CD14-positive monocyte (primary cell): ENCODE results near the gene SCAMP3. TPM values are rescaled to one million over a fixed set of nuclear protein-coding genes. Genes with fewer than 3 reads are reported as not detected.
A peak's percentile ranks its signal among the peaks of the same experiment; 100 is the strongest.

Source experiments
- DNase-seq, 3 donors: peaks; one replicate each; pipeline ENCODE4 v3.0.0-alpha.2; 2011 to 2022
- H2AFZ ChIP-seq: 2 replicates; pipeline ENCODE4 v1.6.0; 2012; ENCODE audit warnings: mild to moderate bottlenecking, low read depth, low read length, inconsistent platforms; ENCODE audit not compliant: insufficient read depth, poor library complexity, severe bottlenecking
- H3K27ac ChIP-seq, 2 donors: 1 replicate in 1 of 2; 2 replicates in 1 of 2; pipeline ENCODE4 v1.5.1; 2012 to 2013; ENCODE audit warnings: low read length in 2 of 2, control low read depth in 1 of 2, inconsistent platforms in 1 of 2, low read depth in 1 of 2, mild to moderate bottlenecking in 1 of 2
- H3K27me3 ChIP-seq, 2 donors: one replicate each; pipeline versions ENCODE4 v1.6.0 to v1.6.1; 2011 to 2013; ENCODE audit warnings: low read length in 2 of 2; ENCODE audit not compliant: control insufficient read depth in 2 of 2, insufficient read depth in 2 of 2
- H3K36me3 ChIP-seq, 2 donors: replicated peaks in 1 of 2; 1 replicate in 1 of 2; 2 replicates in 1 of 2; pipeline versions ENCODE4 v1.5.1 to v1.6.1; 2012 to 2013; ENCODE audit warnings: low read length in 2 of 2, control low read depth in 1 of 2, inconsistent platforms in 1 of 2, mild to moderate bottlenecking in 1 of 2; ENCODE audit not compliant: insufficient read depth in 2 of 2, control insufficient read depth in 1 of 2
- H3K4me1 ChIP-seq, 2 donors: 1 replicate in 1 of 2; 2 replicates in 1 of 2; pipeline versions ENCODE4 v1.5.1 to v1.6.1; 2012 to 2013; ENCODE audit warnings: low read length in 2 of 2, control low read depth in 1 of 2, inconsistent platforms in 1 of 2, mild to moderate bottlenecking in 1 of 2, moderate library complexity in 1 of 2; ENCODE audit not compliant: insufficient read depth in 2 of 2, control insufficient read depth in 1 of 2
- H3K4me2 ChIP-seq: replicated peaks from 2 replicates; pipeline ENCODE3; 2012; ENCODE audit warnings: low read length, moderate library complexity, mild to moderate bottlenecking; ENCODE audit not compliant: poor library complexity, severe bottlenecking; ENCODE audit errors: extremely low read depth
- H3K4me3 ChIP-seq, 3 experiments: fragments of 200-600 bp in 1 of 3; sonication (generic) in 1 of 3; replicated peaks in 1 of 3; 1 replicate in 2 of 3; 2 replicates in 1 of 3; pipeline ENCODE4 v1.5.1; 2011 to 2013; ENCODE audit warnings: low read length in 3 of 3, mild to moderate bottlenecking in 3 of 3, control low read depth in 2 of 3, low read depth in 2 of 3, inconsistent platforms in 1 of 3, moderate library complexity in 1 of 3
- H3K79me2 ChIP-seq: 2 replicates; pipeline ENCODE4 v1.6.0; 2012; ENCODE audit warnings: mild to moderate bottlenecking, control low read depth, inconsistent platforms, low read length, moderate library complexity; ENCODE audit not compliant: insufficient read depth
- H3K9ac ChIP-seq: 2 replicates; pipeline ENCODE4 v1.6.0; 2017; ENCODE audit warnings: low read length, mild to moderate bottlenecking; ENCODE audit not compliant: insufficient read depth, poor library complexity, severe bottlenecking
- H3K9me3 ChIP-seq, 2 donors: replicated peaks in 1 of 2; 1 replicate in 1 of 2; 2 replicates in 1 of 2; pipeline versions ENCODE4 v1.5.1 to v1.6.1; 2012 to 2013; ENCODE audit warnings: low read length in 2 of 2, control low read depth in 1 of 2; ENCODE audit not compliant: control insufficient read depth in 1 of 2, insufficient read depth in 1 of 2
- H4K20me1 ChIP-seq: 2 replicates; pipeline ENCODE4 v1.6.0; 2012; ENCODE audit warnings: mild to moderate bottlenecking, low read length, control low read depth, moderate library complexity; ENCODE audit not compliant: insufficient read depth
- H3K27ac Mint-ChIP-seq, 7 donors: one replicate each; pipeline ENCODE4 v1.8.0; 2020; ENCODE audit warnings: mild to moderate bottlenecking in 7 of 7, mixed read lengths in 7 of 7, moderate library complexity in 6 of 7, inconsistent platforms in 2 of 7
- H3K27me3 Mint-ChIP-seq, 3 donors: one replicate each; pipeline ENCODE4 v1.8.0; 2021 to 2022; ENCODE audit warnings: low read depth in 3 of 3, mild to moderate bottlenecking in 3 of 3, mixed read lengths in 3 of 3, moderate library complexity in 3 of 3, inconsistent platforms in 1 of 3
- H3K36me3 Mint-ChIP-seq, 2 donors: one replicate each; pipeline ENCODE4 v1.8.0; 2020; ENCODE audit warnings: mixed read lengths in 2 of 2, inconsistent platforms in 1 of 2, mild to moderate bottlenecking in 1 of 2
- H3K4me1 Mint-ChIP-seq: one replicate; pipeline ENCODE4 v1.8.0; 2020; ENCODE audit warnings: mild to moderate bottlenecking, mixed read lengths
- H3K4me3 Mint-ChIP-seq, 2 donors: one replicate each; pipeline ENCODE4 v1.8.0; 2020; ENCODE audit warnings: mild to moderate bottlenecking in 2 of 2, mixed read lengths in 2 of 2, moderate library complexity in 1 of 2
- H3K9me3 Mint-ChIP-seq, 7 donors: one replicate each; pipeline ENCODE4 v1.8.0; 2020 to 2022; ENCODE audit warnings: mixed read lengths in 7 of 7, mild to moderate bottlenecking in 6 of 7, moderate library complexity in 6 of 7, inconsistent platforms in 2 of 7
- WGBS: methylation state at CpG from one replicate; pipeline ENCODE4 v1.1.5; 2013; ENCODE audit warnings: missing lambda C conversion rate; ENCODE audit not compliant: insufficient coverage; 5-methylcytosine and 5-hydroxymethylcytosine counted together
- intact Hi-C, 2 donors: fragments of 100-400 bp; cut with micrococcal nuclease; formaldehyde crosslinking; loops; one replicate each; pipeline versions ENCODE4 v1.15.0 to v1.15.1; 2023
- polyA plus RNA-seq, 3 donors: library from polyadenylated mRNA; depleted of rRNA in 1 of 3; unstranded in 2 of 3; stranded (reverse) in 1 of 3; fragments of 300-500 nt in 2 of 3; fragments of >200 nt in 1 of 3; fragmentation: Illumina TruSeq in 2 of 3; gene quantifications; 1 replicate in 2 of 3; 2 replicates in 1 of 3; pipeline ENCODE4 v1.2.3, GENCODE V29; 2012 to 2021
- TF ChIP-seq, protein P1 (sequence below): fragments of 200-600 bp; IDR thresholded peaks from one replicate; pipeline ENCODE4 v1.8.0; 2022; ENCODE audit warnings: antibody characterized with exemption, mild to moderate bottlenecking

The SCAMP3 gene
- polyA plus RNA-seq, 3 donors, result 54.9 to 69.8 (median 64.9) TPM

GRCh38 chr1:155245163-155245524 lies 17.0 kb downstream of the SCAMP3 start:
- peak overlapping the region; percentile 75 for H3K4me2 ChIP-seq
- no peak for DNase-seq
- H3K27me3 ChIP-seq, result no peaks in the 10 kb centered on the region
- H3K4me3 ChIP-seq, result peak overlapping the region; percentile 67 to 95 (median 75)
- TF ChIP-seq, protein P1, sequence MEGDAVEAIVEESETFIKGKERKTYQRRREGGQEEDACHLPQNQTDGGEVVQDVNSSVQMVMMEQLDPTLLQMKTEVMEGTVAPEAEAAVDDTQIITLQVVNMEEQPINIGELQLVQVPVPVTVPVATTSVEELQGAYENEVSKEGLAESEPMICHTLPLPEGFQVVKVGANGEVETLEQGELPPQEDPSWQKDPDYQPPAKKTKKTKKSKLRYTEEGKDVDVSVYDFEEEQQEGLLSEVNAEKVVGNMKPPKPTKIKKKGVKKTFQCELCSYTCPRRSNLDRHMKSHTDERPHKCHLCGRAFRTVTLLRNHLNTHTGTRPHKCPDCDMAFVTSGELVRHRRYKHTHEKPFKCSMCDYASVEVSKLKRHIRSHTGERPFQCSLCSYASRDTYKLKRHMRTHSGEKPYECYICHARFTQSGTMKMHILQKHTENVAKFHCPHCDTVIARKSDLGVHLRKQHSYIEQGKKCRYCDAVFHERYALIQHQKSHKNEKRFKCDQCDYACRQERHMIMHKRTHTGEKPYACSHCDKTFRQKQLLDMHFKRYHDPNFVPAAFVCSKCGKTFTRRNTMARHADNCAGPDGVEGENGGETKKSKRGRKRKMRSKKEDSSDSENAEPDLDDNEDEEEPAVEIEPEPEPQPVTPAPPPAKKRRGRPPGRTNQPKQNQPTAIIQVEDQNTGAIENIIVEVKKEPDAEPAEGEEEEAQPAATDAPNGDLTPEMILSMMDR, result no peak
- peaks cover 28% of the 10 kb centered on the region for H3K79me2 ChIP-seq
- peaks cover 49% of the 10 kb centered on the region for H3K4me1 Mint-ChIP-seq
- peaks cover 4% of the 10 kb centered on the region for H4K20me1 ChIP-seq
- H3K27ac Mint-ChIP-seq, result peak overlapping the region in 6 of 7 donors; percentile 81 to 95 (median 91)
- H3K4me1 ChIP-seq, result peaks cover 43 to 51% of the 10 kb centered on the region in 2 donors
- WGBS, result 86% methylated on average over 4 of the region's 8 CpGs
- H3K36me3 ChIP-seq, result no peaks in the 10 kb centered on the region
- peaks cover 0 to 8% (median 2%) of the 10 kb centered on the region in 3 donors for H3K27me3 Mint-ChIP-seq
- H3K27ac ChIP-seq, result peak overlapping the region; percentile 71 to 74
- no peaks in the 10 kb centered on the region for H3K9me3 ChIP-seq
- H3K9me3 Mint-ChIP-seq, result peaks cover 0 to 2% (median 0%) of the 10 kb centered on the region in 7 donors
- H3K4me3 Mint-ChIP-seq, result peak overlapping the region; percentile 80 to 98
- H3K36me3 Mint-ChIP-seq, result peaks cover 5 to 11% of the 10 kb centered on the region in 2 donors
- H2AFZ ChIP-seq, result peak overlapping the region; percentile 86
- H3K9ac ChIP-seq, result peak overlapping the region; percentile 63
- intact Hi-C loops, result no loop called here

- Histone ChIP-seq H3K4me3 (peak overlapping the region; percentile 67 to 95 (median 75)), H2AFZ (peak overlapping the region; percentile 86), H3K9ac (peak overlapping the region; percentile 63), H3K4me2 (peak overlapping the region; percentile 75), H3K9me3 (no peaks in the 10 kb centered on the region), H4K20me1 (peaks cover 4% of the 10 kb centered on the region), H3K4me1 (peaks cover 41 to 53% of the 10 kb centered on the region in 2 donors), H3K27me3 (no peaks in the 10 kb centered on the region), H3K36me3 (peaks cover 0 to 4% of the 10 kb centered on the region in 2 donors), H3K79me2 (peaks cover 34% of the 10 kb centered on the region), H3K27ac (peak overlapping the region; percentile 71 to 74)
- peak overlapping the region; percentile 80 to 98 for H3K4me3 Mint-ChIP-seq
- peak overlapping the region; percentile 84 to 95 (median 93) for H3K27ac Mint-ChIP-seq
- peaks cover 0 to 2% (median 0%) of the 10 kb centered on the region in 7 donors for H3K9me3 Mint-ChIP-seq
- DNase-seq, result peak; percentile 93 to 94 (median 93)
- TF ChIP-seq, protein P1, result peak; percentile 27
- intact Hi-C loops, result loop anchor here (5.0 kb wide), 1 partner anchor 37 kb away; the partner anchor contains the start of genes MTX1 (in 2 of the 2) and THBS3 (in 2 of the 2)
- H3K36me3 Mint-ChIP-seq, result peaks cover 7 to 14% of the 10 kb centered on the region in 2 donors
- H3K27me3 Mint-ChIP-seq, result peaks cover 0 to 8% (median 2%) of the 10 kb centered on the region in 3 donors
- H3K4me1 Mint-ChIP-seq, result peaks cover 52% of the 10 kb centered on the region
- under 1% methylated on average over 45 of the region's 53 CpGs for WGBS
Measured at GRCh38 chr1:155244368-155245162, 17.6 kb downstream of the SCAMP3 start.
